GM10847 (cell line): ENCODE results near the gene TCERG1L.

ENCODE experiments used
- POLR2A ChIP-seq: IDR thresholded peaks from 2 replicates; pipeline ENCODE4 v1.6.1; 2011; ENCODE audit not compliant: insufficient read length; ENCODE audit errors: extremely low read depth

TCERG1L gene

DNA sequence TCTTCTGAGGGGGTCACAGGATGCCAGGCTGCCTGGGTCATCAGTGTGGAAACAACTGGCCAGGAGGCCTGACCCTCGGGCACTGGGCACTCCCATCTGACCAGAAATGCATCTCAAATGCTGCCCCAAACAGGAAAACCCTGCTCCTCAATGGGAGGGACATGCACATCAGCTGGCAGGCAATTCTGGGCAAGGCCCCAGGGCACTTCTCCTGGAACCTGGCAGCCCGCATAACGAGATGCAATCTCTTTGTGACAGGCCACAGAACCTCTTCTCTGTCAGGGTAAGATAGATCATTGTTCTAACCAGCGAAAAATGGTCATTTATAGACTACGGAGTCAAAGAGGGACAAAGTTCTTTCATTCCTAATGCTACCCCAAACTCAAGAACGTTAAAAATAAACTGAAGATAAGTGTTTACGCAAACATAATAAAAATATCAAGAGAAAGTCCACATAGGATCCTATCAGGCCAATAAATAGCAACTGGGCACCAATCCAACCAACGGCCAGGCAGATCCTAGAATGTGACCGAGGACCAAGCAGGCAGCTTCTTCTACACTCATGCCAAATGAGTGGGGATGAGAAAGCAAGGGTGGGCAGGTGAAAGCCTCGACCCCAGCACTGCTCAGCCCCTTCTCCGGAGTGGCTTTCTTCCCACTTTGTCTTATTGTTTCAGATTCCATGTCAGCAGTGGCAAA is 212.3 kb downstream of the TCERG1L start:
- TF ChIP-seq POLR2A: no peak

DNA sequence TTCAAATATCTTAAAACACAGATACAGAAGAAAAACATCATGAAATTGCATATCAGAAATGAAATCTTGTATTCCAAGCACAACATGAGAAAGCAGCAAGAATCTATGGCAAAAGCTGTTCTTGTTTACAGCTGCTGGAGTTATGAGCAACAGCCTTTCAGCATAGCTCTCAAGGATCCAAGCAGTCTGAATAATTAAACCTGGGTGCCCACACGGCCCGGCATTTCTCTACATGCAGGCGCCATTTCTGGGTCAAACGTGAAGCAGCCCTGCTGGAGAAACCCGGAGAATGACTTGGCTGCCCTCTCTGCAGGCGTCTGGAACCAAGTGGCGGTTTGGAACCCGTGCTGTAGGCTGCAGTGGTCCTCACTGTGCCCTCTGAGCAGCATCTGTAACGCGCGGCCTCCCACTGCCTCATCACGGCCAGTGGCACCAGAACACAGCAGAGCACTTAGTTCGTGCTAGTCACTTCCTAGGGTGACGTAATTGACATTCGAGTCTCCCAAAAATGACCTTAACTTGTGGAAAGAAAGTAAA is 213.0 kb downstream of the TCERG1L start:
- no peak for TF ChIP-seq POLR2A

DNA sequence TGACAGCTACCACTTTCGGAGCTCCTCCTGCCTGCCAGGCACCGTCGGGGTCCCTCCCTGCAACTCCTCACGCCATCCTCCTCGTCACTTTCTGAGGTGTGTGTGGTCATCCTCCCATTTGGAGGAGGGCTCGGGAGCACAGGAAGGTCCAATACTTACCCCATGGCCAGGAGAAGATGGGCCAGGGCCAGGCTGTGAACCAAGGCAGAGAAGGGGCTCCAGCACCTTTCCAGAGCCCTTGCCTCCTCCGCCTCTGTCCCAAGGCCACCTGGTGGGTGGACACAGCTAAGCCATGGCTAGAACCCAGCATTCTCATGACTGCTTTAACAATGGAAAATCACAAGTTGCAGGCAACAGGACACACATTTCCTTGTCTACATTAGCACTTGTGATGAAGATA is 215.5 kb downstream of the TCERG1L start:
- no peak for TF ChIP-seq POLR2A

DNA sequence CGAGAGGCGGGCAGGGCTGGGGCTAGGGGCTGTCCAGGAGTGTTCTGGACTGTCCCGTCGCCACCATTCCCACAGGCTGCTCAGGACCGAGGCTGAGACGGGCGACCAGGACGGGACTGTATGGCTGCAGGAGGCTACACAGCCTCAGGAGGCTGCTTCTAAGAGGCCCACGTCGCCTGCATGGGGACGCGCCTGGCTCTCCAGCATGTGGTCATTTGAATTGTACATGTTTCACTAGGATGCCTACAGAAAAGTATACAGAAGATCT is 216.3 kb downstream of the TCERG1L start:
- no peak for TF ChIP-seq POLR2A

DNA sequence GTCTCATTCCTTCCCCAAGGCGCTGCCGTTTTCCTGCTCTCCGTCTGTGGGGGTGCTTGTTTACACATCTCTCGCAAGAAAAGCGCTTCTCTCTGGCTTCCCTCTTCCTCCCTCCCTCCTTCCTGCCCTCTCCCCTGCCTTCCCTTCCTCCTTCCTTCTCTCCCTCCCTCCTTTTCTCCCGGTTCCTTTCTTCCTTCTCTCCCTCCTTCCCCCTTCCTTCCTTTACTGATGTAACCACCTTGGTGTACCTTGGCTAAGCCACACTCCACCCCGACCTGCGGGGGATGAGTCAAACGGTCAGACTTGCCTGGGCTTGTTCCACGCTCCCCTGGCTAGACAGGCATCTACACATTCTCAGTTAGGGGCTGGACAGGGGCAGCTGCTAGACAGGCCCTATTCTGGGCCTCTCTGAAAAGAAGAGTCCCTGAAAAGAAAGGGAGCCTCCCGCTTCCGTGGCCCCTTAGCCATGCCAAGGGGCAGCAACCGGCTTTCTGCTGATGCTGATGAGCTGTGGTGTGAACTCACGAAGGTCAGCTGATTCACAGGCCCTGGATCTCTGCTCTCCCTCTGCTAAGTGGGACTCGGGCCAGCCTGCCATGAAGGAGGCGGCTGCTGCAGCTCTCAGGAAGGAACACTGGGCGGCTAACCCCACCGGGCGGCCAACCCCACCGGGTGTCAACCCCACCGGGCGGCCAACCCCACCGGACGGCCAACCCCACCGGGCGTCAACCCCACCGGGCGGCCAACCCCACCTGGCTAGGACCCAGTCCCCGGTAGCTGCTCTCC is 216.8 kb downstream of the TCERG1L start:
- TF ChIP-seq POLR2A: no peak

DNA sequence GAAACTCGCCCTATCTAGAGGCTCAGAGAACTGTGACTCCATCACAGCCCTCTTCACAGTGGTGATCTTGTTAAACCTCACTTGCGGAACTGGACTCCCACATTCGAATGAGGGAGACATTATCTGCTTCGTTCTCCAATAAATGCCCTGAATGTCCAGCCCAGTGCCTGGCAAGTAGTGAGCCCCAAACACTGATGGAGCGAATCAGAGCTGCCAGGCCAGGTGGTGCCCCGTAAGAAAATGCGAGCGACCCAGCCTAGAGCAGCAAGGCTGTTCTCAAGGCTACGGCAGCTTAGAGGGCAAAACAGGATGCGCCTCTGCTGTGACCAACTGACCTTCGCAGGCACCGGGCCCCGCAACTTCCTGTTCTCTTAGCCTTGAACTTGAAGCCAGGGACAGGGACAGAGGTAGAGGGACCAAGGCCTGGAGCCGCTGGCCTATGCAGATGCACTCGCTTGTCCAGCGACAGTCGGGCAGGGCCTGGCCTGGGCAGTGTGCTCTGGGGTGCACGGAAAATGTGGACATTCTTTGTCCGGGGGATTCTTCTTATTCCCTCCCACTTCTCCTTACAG is 217.6 kb downstream of the TCERG1L start:
- TF ChIP-seq POLR2A: no peak

DNA sequence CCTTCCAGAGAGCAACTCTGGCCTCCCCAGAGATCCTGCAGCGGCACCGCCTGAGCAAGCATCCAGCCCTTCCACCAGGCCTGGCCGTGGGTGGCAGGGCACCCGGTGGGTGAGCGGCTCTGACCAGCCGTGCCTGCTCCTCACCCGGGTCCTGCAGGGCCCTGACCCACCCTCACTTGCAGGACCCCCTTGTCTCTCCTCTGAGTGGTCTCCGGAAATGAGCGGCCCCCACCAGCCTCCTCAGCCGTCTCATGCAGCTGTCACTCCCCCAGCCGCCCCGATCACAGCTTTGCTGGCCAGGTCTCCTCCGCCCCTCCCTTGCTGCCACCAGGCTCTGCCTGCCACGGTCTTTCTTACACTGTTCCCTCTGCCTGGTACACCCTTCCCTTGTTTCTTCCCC is 218.2 kb downstream of the TCERG1L start:
- TF ChIP-seq POLR2A: no peak

DNA sequence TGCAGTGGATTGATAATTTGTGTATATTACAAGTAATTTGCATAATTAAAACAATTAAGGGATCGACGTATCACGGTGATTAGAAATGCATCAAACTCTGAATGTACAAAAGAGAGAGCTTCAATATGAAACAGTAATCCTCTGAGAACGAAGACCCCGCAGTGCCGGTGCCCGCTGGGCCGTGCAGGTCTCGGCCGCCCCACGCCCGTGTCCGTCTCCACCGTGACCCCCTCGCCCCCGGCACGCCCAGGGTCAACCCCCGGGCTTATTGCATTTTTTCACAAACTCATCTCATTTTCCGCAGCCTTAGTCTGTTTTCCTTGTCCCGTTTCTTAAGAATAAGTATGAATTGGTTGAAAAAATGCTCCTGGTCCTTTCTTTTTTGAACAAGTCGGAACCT is 218.6 kb downstream of the TCERG1L start:
- no peak for TF ChIP-seq POLR2A

DNA sequence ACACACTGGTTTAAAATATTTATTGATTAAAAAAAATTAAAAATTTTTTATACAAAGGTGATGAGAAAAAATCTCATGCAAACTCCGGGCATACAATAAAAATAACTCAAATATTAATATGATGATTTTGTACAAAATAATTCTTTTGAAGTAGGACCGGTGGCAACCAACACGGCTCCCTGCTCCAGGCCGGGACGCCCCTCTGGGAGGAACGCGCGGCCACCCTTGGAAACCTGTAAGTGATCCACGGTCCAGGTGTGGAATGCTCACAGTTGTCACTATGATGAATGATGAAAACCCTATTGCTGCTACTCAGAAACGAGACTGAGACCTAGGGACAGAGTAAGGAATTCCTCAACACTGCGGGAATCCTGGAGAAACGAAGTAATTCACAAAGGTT is 219.1 kb downstream of the TCERG1L start:
- no peak for TF ChIP-seq POLR2A

DNA sequence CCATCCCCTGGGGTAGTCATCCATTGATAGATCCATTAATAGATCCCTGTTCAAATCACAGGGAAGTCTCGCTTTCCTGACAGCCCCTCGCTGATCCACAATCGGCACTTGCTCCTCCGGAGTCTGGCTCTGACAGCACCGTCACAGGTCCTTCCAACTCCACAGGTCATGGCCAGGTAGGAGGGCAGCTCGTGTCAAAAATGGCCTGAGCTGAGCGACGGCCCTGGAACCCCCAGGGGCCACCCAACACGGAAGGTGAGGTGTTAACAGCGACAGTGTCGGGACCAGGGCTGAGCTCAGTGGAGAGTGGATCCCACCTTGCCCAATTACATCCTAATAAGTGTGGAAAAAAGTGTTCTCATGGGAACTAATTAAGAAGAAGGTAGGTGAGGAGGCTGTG is 219.8 kb downstream of the TCERG1L start:
- no peak for TF ChIP-seq POLR2A

DNA sequence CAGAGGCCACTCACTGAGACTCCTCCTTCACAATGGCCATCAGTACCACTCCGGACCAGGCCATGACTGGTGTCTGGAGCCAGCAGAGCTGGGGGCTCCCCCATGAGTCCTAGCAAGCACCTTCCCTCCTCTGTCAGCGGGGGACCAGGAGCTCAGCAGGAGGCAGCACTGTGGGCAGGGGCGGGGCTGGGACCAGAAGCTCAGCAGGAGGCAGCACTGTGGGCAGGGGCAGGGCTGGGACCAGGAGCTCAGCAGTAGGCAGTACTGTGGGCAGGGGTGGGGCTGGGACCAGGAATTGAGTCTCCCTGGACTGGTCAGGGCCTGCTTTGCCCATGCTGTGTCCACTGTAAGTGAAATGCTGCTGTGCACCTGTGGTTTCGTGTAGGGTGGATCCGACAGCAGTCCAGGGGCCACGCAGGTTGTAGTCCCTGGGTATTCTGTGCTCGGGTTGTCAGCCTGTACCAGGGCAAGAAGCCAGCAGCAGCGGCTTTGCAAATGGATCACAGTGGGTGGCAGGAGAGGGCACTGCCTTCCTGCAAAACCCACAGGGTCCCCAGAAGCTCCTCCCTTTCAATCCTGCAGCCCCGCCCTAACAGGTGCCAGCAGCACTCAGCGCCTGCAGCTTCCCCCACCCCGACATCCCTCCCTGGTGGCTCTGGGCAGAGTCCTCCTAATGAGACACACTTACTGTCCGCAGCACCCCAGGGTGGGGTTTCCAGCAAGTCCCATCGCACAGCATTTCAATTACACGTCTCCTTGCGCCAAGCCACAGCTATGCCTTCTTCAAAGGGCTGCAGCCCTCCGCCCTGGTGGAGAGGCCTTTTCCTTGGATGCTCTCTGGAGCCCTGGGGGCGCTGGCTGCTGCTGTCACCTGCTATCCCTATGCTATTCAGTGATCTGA is 220.5 kb downstream of the TCERG1L start:
- no peak for TF ChIP-seq POLR2A

DNA sequence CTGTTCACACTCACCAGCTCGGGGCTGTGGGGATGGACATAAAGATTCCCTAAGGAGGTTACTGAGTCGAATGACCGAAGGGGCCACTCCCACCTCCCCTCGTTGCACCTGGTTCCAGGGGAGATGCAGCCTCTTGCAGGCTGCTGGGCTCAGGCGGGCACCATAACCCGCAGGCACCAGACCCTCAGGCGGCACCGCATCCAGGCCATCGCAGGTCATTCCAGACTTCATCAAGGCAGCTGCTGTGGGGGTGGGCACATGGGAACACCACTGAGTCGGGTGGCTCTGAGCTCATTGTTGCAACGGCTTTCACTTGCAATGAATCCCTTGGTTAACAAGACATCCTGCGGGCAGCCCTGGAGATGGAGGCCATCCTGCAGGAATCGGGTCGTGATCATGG is 221.7 kb downstream of the TCERG1L start:
- TF ChIP-seq POLR2A: no peak

DNA sequence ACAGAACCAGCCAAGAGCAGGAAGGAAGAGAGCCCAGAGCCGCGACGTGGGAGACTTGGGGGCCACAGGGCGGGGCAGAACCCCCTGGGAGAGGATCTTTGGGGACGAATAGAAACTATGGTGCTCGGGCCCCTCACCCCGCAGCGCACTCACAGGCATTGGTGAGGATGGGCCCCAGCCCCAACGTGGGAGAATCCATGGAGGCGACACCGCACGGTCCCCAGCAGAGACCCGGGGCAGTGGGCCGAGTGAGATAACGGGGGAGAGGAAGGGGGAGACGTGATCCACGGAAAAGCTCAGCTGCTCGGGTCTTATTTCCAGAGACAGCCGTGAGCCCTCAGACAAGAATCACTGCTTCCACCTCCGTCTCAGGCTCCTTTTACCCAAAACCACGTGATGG is 222.4 kb downstream of the TCERG1L start:
- no peak for TF ChIP-seq POLR2A

DNA sequence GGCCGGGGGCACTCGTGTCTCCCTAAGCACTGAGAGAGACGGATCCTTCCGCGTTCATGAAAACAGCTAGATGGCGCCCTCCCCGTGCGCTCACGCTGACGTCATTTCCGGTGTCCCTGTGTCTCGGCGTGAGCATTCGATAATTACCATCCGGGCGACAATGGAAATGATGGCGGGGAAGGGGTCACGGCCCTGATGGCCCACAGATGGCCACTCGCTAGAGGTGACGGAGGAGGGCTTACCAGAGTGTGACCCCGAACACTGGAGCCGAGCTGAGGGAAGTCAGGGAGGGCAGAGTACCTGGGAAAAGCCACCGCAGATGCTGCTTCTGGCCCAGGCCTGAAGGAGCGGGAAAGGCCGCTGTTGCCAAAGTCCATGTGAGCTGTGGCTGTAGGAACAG is 222.9 kb downstream of the TCERG1L start:
- no peak for TF ChIP-seq POLR2A

DNA sequence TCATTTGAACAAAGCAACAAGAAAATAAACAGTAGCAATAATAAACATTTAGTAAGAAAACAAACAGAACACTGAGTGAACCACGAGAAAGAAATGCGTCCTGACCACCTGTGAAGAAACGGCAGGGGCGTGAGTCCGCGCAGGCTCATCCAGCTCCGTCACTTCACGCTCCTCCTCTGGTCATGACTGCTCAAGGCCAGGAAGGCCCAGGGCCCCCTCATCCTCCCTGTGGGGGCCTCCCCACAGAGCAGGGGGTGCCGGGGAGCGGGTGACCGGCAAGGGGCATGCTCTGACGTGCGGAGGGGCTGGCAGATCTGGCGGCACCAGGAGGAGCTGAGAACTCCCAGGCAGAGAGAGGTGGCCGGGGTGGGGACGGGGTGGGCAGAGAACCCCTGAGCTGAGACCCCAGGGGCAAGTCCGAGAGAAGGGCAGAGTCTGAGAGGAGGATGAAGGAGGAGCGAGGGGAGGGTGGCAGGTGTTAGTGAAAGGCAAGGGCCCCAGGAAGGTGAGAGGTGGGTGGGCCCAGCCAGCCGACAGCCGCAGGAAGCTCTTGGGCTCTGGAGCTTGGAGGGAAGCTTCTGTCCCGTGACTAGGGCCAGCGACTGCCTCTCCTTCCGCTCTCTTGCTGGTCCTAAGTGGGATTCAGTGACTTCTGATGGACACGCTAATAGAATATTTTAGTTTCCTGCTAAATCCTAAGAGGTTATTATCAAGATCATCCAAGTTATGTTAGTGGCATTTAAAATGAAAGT is 223.9 kb downstream of the TCERG1L start:
- TF ChIP-seq POLR2A: no peak
